ENCODE results near the gene GABARAP.
A peak's percentile ranks its signal among the peaks of the same experiment; 100 is the strongest.

GABARAP gene

DNA sequence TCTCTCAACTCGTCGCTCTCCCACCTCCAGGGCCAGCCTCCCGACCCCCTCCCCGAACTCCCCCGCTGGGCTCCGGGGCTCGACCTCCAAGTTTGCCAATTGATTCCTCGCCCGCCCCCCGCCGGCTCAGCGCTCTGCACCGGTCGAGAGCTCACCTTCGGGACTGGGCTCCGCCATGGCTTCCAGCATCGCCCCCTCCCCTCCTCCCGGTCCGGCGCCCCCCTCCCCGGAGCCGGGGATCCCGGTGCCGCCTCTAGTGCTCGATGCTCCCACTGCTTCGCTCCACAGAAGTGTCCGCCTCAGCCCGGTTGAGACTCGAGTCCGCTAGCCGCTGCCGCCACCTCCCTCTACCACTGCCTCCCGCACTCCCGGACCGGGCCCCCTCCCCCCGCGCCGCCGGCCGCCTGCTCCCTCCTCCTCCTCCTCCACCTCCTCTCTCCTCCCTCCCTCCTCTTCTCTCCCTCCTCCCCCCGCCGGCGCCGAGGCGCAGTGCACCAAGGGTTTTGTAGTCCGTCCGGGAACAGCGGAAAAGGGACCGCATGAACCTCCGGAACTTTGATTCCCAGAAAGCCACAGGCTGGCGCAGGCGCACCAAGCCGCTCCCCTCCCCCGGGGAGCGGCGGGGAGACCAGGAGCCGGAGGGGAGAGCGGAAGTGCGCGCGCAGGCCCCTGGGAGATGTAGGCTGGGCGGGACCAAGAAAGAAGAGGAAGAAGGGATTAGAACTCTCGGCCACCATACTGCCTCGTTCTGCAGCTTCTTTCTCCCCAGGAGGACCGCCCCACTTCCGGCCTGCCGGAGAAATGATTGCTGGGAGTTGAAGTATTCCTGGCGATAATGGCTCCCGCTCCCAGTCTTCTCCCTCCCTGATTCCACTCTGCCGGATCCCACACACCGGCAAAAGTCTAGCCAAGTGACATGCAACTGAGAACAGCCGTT is 2.9 kb downstream of the GABARAP start, which contains the start of gene PHF23:
Gene PHF23, minus strand, starts transcription at position 367 of the 937 bp plus-strand sequence. Its CDS starts 178 bp downstream, at position 189.
- peak; percentile 99 to 100 for DNase-seq
- Histone ChIP-seq H3K36me3 (peaks cover 12 to 36% (median 30%) of the 10 kb centered on the region in 3 donors), H3K27ac (peak within 1 kb of the TSS; percentile 95 to 98), H3K4me3 (peak within 1 kb of the TSS; percentile 87 to 99), H3K4me1 (peaks cover 0 to 55% (median 38%) of the 10 kb centered on the region in 4 donors), H3K27me3 (no peaks in the 10 kb centered on the region), H3K9me3 (no peaks in the 10 kb centered on the region)
- TF ChIP-seq, protein P1, sequence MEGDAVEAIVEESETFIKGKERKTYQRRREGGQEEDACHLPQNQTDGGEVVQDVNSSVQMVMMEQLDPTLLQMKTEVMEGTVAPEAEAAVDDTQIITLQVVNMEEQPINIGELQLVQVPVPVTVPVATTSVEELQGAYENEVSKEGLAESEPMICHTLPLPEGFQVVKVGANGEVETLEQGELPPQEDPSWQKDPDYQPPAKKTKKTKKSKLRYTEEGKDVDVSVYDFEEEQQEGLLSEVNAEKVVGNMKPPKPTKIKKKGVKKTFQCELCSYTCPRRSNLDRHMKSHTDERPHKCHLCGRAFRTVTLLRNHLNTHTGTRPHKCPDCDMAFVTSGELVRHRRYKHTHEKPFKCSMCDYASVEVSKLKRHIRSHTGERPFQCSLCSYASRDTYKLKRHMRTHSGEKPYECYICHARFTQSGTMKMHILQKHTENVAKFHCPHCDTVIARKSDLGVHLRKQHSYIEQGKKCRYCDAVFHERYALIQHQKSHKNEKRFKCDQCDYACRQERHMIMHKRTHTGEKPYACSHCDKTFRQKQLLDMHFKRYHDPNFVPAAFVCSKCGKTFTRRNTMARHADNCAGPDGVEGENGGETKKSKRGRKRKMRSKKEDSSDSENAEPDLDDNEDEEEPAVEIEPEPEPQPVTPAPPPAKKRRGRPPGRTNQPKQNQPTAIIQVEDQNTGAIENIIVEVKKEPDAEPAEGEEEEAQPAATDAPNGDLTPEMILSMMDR (IDR thresholded peaks at IDR 0.05): peak in 1 of 2 experiments; percentile 47
- intact Hi-C loops (cut with DNase I; ENCODE audit: low total_unique reads): no loop called here

DNA sequence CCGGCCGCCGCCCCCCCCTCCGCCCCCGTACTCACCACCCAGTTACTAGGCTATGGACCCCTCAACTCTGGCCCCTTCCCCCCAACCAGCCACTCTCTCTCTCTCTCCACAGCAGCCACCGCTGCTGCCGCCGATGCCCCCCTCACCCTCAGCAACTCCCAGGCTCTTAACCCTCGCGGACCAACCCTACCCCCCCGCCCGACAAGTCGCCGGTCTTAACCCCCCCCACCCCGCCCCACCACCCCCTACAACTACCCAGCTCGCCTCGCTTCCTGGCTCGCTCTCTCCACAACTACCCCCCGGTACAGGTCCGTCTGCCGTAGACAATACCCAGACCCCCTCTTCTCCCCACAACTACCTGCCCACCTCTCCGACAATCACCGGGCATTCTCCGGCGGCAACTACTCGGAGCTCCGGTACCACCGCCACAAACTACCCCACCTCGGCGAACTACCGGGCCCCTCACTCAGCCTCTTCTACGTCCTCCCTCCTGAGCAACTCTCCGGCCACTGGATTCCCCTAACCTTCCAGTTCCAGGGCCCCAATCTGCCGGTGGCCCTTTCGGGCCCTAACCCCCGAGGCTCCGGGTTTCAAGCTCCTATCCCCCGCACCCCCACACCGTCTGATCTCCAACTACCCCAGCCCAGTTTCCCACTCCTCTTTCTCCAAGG is 3.7 kb downstream of the GABARAP start:
- Histone ChIP-seq H3K36me3 (peaks cover 12 to 29% (median 24%) of the 10 kb centered on the region in 3 donors), H3K4me3 (peak overlapping the region; percentile 87 to 99), H3K9me3 (no peaks in the 10 kb centered on the region), H3K27me3 (no peaks in the 10 kb centered on the region), H3K27ac (peak overlapping the region; percentile 91 to 98), H3K4me1 (peaks cover 0 to 53% (median 36%) of the 10 kb centered on the region in 4 donors)
- TF ChIP-seq, protein P1 (IDR thresholded peaks at IDR 0.05): no peak
- DNase-seq: peak in 1 of 2 donors; percentile 42
- intact Hi-C loops (cut with DNase I; ENCODE audit: low total_unique reads): no loop called here

DNA sequence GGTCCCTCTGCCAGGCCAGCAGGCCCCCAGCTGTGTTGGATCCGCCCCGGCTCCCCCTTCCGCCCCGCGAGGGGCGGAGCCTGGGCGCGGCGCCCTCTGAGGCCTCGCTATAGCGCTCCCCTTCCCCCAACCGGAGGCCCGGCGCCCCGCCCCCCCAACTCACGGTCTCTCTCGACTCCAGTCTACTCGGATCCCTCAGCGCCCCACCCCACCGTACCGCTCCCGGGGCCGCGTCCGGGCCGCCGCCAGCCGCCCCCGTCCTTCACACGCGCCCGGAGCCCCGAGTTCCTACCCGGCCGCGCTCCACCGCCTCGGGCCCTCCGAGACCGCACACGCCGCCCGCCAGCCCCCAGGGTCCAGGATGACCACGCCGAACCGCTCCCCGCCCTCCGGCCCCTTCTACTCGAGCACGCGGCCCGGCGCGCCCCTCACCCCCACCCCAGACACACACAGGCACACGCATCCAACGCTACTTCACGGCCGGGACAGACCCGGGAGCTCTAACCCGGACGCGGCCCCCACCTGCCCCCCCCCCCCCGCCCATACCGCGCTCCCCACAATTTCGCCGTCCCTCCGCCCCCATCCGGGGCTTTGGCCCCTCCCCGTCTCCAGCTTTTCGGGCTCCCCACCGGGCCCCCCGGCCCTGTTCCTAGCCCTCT is 4.4 kb downstream of the GABARAP start:
- H3K36me3 ChIP-seq: peaks cover 12 to 29% (median 24%) of the 10 kb centered on the region in 3 donors
- peak; percentile 77 to 90 for DNase-seq
- H3K27me3 ChIP-seq: no peaks in the 10 kb centered on the region
- H3K4me1 ChIP-seq: peaks cover 0 to 53% (median 40%) of the 10 kb centered on the region in 4 donors
- intact Hi-C loops (cut with DNase I; ENCODE audit: low total_unique reads): no loop called here
- peak overlapping the region; percentile 91 to 98 for H3K27ac ChIP-seq
- peak overlapping the region; percentile 87 to 99 for H3K4me3 ChIP-seq
- no peaks in the 10 kb centered on the region for H3K9me3 ChIP-seq
- TF ChIP-seq, protein P1 (IDR thresholded peaks at IDR 0.05): no peak

DNA sequence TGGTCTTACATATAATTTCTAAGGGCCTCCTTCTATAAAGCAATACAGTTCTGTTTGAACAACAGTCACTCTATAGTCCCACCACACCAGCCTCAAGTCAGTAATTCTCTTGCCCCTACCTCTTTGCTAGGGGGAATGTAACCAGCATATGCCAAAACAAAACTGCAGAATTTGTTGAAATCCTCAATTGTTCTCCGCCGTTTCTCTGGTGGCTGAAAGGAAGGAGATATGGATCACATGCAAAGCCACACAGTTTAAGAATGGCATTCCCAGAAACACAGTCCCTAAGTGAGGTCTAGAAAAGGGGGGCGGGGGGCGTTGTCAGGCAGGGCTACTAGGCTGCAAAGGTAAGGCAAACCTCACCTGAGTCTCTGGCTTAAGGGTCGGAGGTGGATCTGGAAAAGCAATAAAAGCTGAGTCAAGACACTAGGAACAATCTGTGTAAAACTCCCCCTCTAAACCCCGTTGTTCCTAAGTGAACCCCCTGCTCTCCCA is 4.9 kb downstream of the GABARAP start:
- TF ChIP-seq, protein P1 (IDR thresholded peaks at IDR 0.05): no peak
- peaks cover 0 to 59% (median 46%) of the 10 kb centered on the region in 4 donors for H3K4me1 ChIP-seq
- H3K27ac ChIP-seq: peak overlapping the region; percentile 91 to 98
- no peaks in the 10 kb centered on the region for H3K27me3 ChIP-seq
- H3K36me3 ChIP-seq: peaks cover 12 to 29% (median 24%) of the 10 kb centered on the region in 3 donors
- no peaks in the 10 kb centered on the region for H3K9me3 ChIP-seq
- H3K4me3 ChIP-seq: peak overlapping the region; percentile 87 to 99
- no peak for DNase-seq
- intact Hi-C loops (cut with DNase I; ENCODE audit: low total_unique reads): no loop called here

DNA sequence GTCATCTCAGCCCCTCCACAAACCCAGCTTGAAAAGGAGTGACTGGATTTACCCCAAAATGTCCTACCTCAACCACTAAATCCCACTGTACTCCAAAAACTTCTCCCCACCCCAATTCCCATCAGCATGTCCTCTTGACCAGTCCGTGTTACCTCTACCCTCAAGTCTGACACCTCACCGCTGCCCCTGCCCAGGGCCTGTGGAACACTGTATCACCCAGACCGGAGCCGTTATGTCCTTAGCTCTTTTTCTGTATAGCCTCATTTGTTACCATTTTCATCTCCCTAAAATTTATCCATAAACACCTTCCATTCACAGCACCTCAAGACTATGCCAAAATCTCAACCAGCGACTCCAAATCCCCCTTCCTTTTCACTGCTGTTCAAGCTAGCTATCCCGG is 5.4 kb downstream of the GABARAP start:
- intact Hi-C loops (cut with DNase I; ENCODE audit: low total_unique reads): no loop called here
- TF ChIP-seq, protein P1 (IDR thresholded peaks at IDR 0.05): no peak
- no peak for DNase-seq

More for the DNA sequence above, 5.4 kb downstream of the GABARAP start:
- Histone ChIP-seq H3K27ac (peak overlapping the region; percentile 91 to 98), H3K4me3 (no peak overlapping the region), H3K4me1 (peaks cover 0 to 64% (median 51%) of the 10 kb centered on the region in 4 donors), H3K9me3 (no peaks in the 10 kb centered on the region), H3K36me3 (peaks cover 12 to 29% (median 24%) of the 10 kb centered on the region in 3 donors), H3K27me3 (no peaks in the 10 kb centered on the region)

Data from tibial artery (tissue), 4 donors.